Vagina (tissue), 2 donors: Measurements from ENCODE around the gene LPIN1.

Source experiments
- CTCF ChIP-seq, 3 experiments: fragments of 450-650 bp in 2 of 3; fragments of 200-600 bp in 1 of 3; sonication (generic) in 1 of 3; IDR thresholded peaks; one replicate each; pipeline ENCODE4 v1.5.1; 2017 to 2019; ENCODE audit warnings: antibody characterized with exemption in 3 of 3, mild to moderate bottlenecking in 2 of 3, moderate library complexity in 2 of 3
- POLR2A ChIP-seq, 2 donors: fragments of 450-650 bp; IDR thresholded peaks; one replicate each; pipeline ENCODE4 v1.6.1; 2017; ENCODE audit warnings: antibody characterized with exemption in 2 of 2, mild to moderate bottlenecking in 2 of 2, moderate library complexity in 2 of 2

GRCh38 chr2:11805920-11806319, 59.5 kb downstream of the LPIN1 start:
- TF ChIP-seq CTCF (IDR thresholded peaks at IDR 0.05), result no peak
- TF ChIP-seq POLR2A (IDR thresholded peaks at IDR 0.05), result no peak
